ENCODE results near the gene OSM.

Gene OSM

GRCh38 chr22:30253205-30253852, 13.3 kb downstream of the OSM start (continued):
- TF ChIP-seq ZFP37 (tag by site-specific recombination; IDR thresholded peaks at IDR 0.05) = no peak
- TF ChIP-seq ZNF600 (tag by site-specific recombination; IDR thresholded peaks at IDR 0.05) = no peak
- no peak for TF ChIP-seq ZBTB44 (tag by site-specific recombination; IDR thresholded peaks at IDR 0.05)
- no peak for TF ChIP-seq ZNF148 (tag by site-specific recombination; IDR thresholded peaks at IDR 0.05; ENCODE audit: borderline replicate concordance)
- TF ChIP-seq ZNF560 (tag by site-specific recombination; IDR thresholded peaks at IDR 0.05; ENCODE audit: borderline replicate concordance) = no peak
- no peak for TF ChIP-seq ZNF23 (tag by site-specific recombination; IDR thresholded peaks at IDR 0.05; ENCODE audit: borderline replicate concordance)
- TF ChIP-seq BCL11A (tag by site-specific recombination; IDR thresholded peaks at IDR 0.05; ENCODE audit: low read depth) = no peak
- TF ChIP-seq BCL6B (tag by site-specific recombination; IDR thresholded peaks at IDR 0.05) = no peak
- TF ChIP-seq ZNF221 (tag by site-specific recombination; IDR thresholded peaks at IDR 0.05; ENCODE audit: borderline replicate concordance) = no peak
- TF ChIP-seq ZFP41 (tag by site-specific recombination; IDR thresholded peaks at IDR 0.05; ENCODE audit: borderline replicate concordance) = no peak
- no peak for TF ChIP-seq ZNF792 (tag by site-specific recombination; IDR thresholded peaks at IDR 0.05)
- no peak for TF ChIP-seq ZNF561 (tag by site-specific recombination; IDR thresholded peaks at IDR 0.05; ENCODE audit: borderline replicate concordance)
- TF ChIP-seq ELK4 (IDR thresholded peaks at IDR 0.05; ENCODE audit: borderline replicate concordance, low read depth, low read length) = no peak
- TF ChIP-seq TCF7L2 (IDR thresholded peaks at IDR 0.05; ENCODE audit: borderline replicate concordance, low read depth, low read length) = no peak
- TF ChIP-seq KLF1 (tag by site-specific recombination; IDR thresholded peaks at IDR 0.05) = peak; percentile 82
- TF ChIP-seq PRDM10 (tag by site-specific recombination; IDR thresholded peaks at IDR 0.05) = peak; percentile 21; the same call in 1 of the 2 replicates
- no peak for TF ChIP-seq ZNF16 (tag by site-specific recombination; IDR thresholded peaks at IDR 0.05; ENCODE audit: low read depth)
- no peak for TF ChIP-seq KLF9 (tag by site-specific recombination; IDR thresholded peaks at IDR 0.05; ENCODE audit: low read depth)
- TF ChIP-seq ZEB2 (tag by site-specific recombination; IDR thresholded peaks at IDR 0.05) = 0 out of 2 replicates have a peak, but pooled peaks have one; percentile 26
- TF ChIP-seq SP7 (tag by site-specific recombination; IDR thresholded peaks at IDR 0.05) = no peak
- no peak for TF ChIP-seq ZIC2 (tag by site-specific recombination; IDR thresholded peaks at IDR 0.05)
- peak; percentile 70 for TF ChIP-seq ZNF398 (tag by site-specific recombination; IDR thresholded peaks at IDR 0.05)
- TF ChIP-seq GLIS1 (tag by site-specific recombination; IDR thresholded peaks at IDR 0.05) = peak; percentile 77
